ENCODE results near the gene PEMT. TPM values are rescaled to one million over a fixed set of nuclear protein-coding genes. Genes with fewer than 3 reads are reported as not detected.

Gene PEMT
- polyA plus RNA-seq, 2 donors, result 27.2 to 34.2 TPM

- H3K4me1 ChIP-seq (ENCODE audit: control insufficient read depth in 2 of 2, insufficient read depth in 2 of 2, low read length in 1 of 2), result peaks cover 0 to 2% of the 10 kb centered on the region in 2 donors
- no peaks in the 10 kb centered on the region for H3K27me3 ChIP-seq (ENCODE audit: control insufficient read depth in 1 of 2, insufficient read depth in 2 of 2, low read length in 2 of 2)
- 67 to 71% methylated on average over 14 of the region's 14 CpGs for WGBS, 2 donors
- no peaks in the 10 kb centered on the region for H3K36me3 ChIP-seq (ENCODE audit: control insufficient read depth in 2 of 2, insufficient read depth in 2 of 2, low read length in 1 of 2)
- no peaks in the 10 kb centered on the region for H3K9me3 ChIP-seq (ENCODE audit: control insufficient read depth in 2 of 2, insufficient read depth in 1 of 2, low read depth in 1 of 2, low read length in 1 of 2)
- no peak overlapping the region for H3K27ac ChIP-seq (ENCODE audit: low read depth in 2 of 2, low read length in 1 of 2)
- no peak overlapping the region for H3K4me3 ChIP-seq (ENCODE audit: low read depth in 1 of 2, low read length in 2 of 2)
These were observed 90.4 kb downstream of the PEMT start for GRCh38 chr17:17500999-17501605.

GRCh38 chr17:17499402-17500145 lies 91.9 kb downstream of the PEMT start:
- Histone ChIP-seq H3K4me1 (ENCODE audit: control insufficient read depth in 2 of 2, insufficient read depth in 2 of 2, low read length in 1 of 2) (peaks cover 0 to 11% of the 10 kb centered on the region in 2 donors), H3K27ac (ENCODE audit: low read depth in 2 of 2, low read length in 1 of 2) (no peak overlapping the region), H3K27me3 (ENCODE audit: control insufficient read depth in 1 of 2, insufficient read depth in 2 of 2, low read length in 2 of 2) (peaks cover 0 to 3% of the 10 kb centered on the region in 2 donors), H3K9me3 (ENCODE audit: control insufficient read depth in 2 of 2, insufficient read depth in 1 of 2, low read depth in 1 of 2, low read length in 1 of 2) (no peaks in the 10 kb centered on the region), H3K36me3 (ENCODE audit: control insufficient read depth in 2 of 2, insufficient read depth in 2 of 2, low read length in 1 of 2) (no peaks in the 10 kb centered on the region), H3K4me3 (ENCODE audit: low read depth in 1 of 2, low read length in 2 of 2) (no peak overlapping the region)
- WGBS, 2 donors, result 82 to 83% methylated on average over 16 to 17 of the region's 17 CpGs

- Histone ChIP-seq H3K4me3 (ENCODE audit: low read depth in 1 of 2, low read length in 2 of 2) (no peak overlapping the region), H3K4me1 (ENCODE audit: control insufficient read depth in 2 of 2, insufficient read depth in 2 of 2, low read length in 1 of 2) (peaks cover under 1 to 11% of the 10 kb centered on the region in 2 donors), H3K36me3 (ENCODE audit: control insufficient read depth in 2 of 2, insufficient read depth in 2 of 2, low read length in 1 of 2) (no peaks in the 10 kb centered on the region), H3K27me3 (ENCODE audit: control insufficient read depth in 1 of 2, insufficient read depth in 2 of 2, low read length in 2 of 2) (peaks cover 0 to 3% of the 10 kb centered on the region in 2 donors), H3K9me3 (ENCODE audit: control insufficient read depth in 2 of 2, insufficient read depth in 1 of 2, low read depth in 1 of 2, low read length in 1 of 2) (no peaks in the 10 kb centered on the region), H3K27ac (ENCODE audit: low read depth in 2 of 2, low read length in 1 of 2) (no peak overlapping the region)
- WGBS, 2 donors, result 87 to 89% methylated on average over 16 of the region's 16 CpGs
These were observed 92.8 kb downstream of the PEMT start for GRCh38 chr17:17498606-17499301.

GRCh38 chr17:17497845-17498520 lies 93.5 kb downstream of the PEMT start:
- no peak overlapping the region for H3K4me3 ChIP-seq (ENCODE audit: low read depth in 1 of 2, low read length in 2 of 2)
- no peak overlapping the region for H3K27ac ChIP-seq (ENCODE audit: low read depth in 2 of 2, low read length in 1 of 2)
- no peaks in the 10 kb centered on the region for H3K9me3 ChIP-seq (ENCODE audit: control insufficient read depth in 2 of 2, insufficient read depth in 1 of 2, low read depth in 1 of 2, low read length in 1 of 2)
- no peaks in the 10 kb centered on the region for H3K36me3 ChIP-seq (ENCODE audit: control insufficient read depth in 2 of 2, insufficient read depth in 2 of 2, low read length in 1 of 2)
- H3K4me1 ChIP-seq (ENCODE audit: control insufficient read depth in 2 of 2, insufficient read depth in 2 of 2, low read length in 1 of 2), result peaks cover 3 to 11% of the 10 kb centered on the region in 2 donors
- H3K27me3 ChIP-seq (ENCODE audit: control insufficient read depth in 1 of 2, insufficient read depth in 2 of 2, low read length in 2 of 2), result peaks cover 0 to 3% of the 10 kb centered on the region in 2 donors
- 90 to 94% methylated on average over 10 of the region's 10 CpGs for WGBS, 2 donors

GRCh38 chr17:17497065-17497844 lies 94.3 kb downstream of the PEMT start:
- H3K4me3 ChIP-seq (ENCODE audit: low read depth in 1 of 2, low read length in 2 of 2), result no peak overlapping the region
- H3K36me3 ChIP-seq (ENCODE audit: control insufficient read depth in 2 of 2, insufficient read depth in 2 of 2, low read length in 1 of 2), result no peaks in the 10 kb centered on the region
- peaks cover 0 to 3% of the 10 kb centered on the region in 2 donors for H3K27me3 ChIP-seq (ENCODE audit: control insufficient read depth in 1 of 2, insufficient read depth in 2 of 2, low read length in 2 of 2)
- H3K4me1 ChIP-seq (ENCODE audit: control insufficient read depth in 2 of 2, insufficient read depth in 2 of 2, low read length in 1 of 2), result peaks cover 3 to 11% of the 10 kb centered on the region in 2 donors
- H3K9me3 ChIP-seq (ENCODE audit: control insufficient read depth in 2 of 2, insufficient read depth in 1 of 2, low read depth in 1 of 2, low read length in 1 of 2), result no peaks in the 10 kb centered on the region
- H3K27ac ChIP-seq (ENCODE audit: low read depth in 2 of 2, low read length in 1 of 2), result no peak overlapping the region
- 38 to 40% methylated on average over 15 to 19 of the region's 19 CpGs for WGBS, 2 donors

- no peaks in the 10 kb centered on the region for H3K9me3 ChIP-seq (ENCODE audit: control insufficient read depth in 2 of 2, insufficient read depth in 1 of 2, low read depth in 1 of 2, low read length in 1 of 2)
- H3K4me3 ChIP-seq (ENCODE audit: low read depth in 1 of 2, low read length in 2 of 2), result peak within 1 kb of the TSS; percentile 54 to 60
- peaks cover 3 to 11% of the 10 kb centered on the region in 2 donors for H3K4me1 ChIP-seq (ENCODE audit: control insufficient read depth in 2 of 2, insufficient read depth in 2 of 2, low read length in 1 of 2)
- H3K27me3 ChIP-seq (ENCODE audit: control insufficient read depth in 1 of 2, insufficient read depth in 2 of 2, low read length in 2 of 2), result peaks cover 0 to 3% of the 10 kb centered on the region in 2 donors
- 1% methylated on average over 85 to 93 of the region's 93 CpGs for WGBS, 2 donors
- peak within 1 kb of the TSS; percentile 65 to 85 for H3K27ac ChIP-seq (ENCODE audit: low read depth in 2 of 2, low read length in 1 of 2)
- H3K36me3 ChIP-seq (ENCODE audit: control insufficient read depth in 2 of 2, insufficient read depth in 2 of 2, low read length in 1 of 2), result peaks cover 5 to 6% of the 10 kb centered on the region in 2 donors
These were observed 95.1 kb downstream of the PEMT start, which contains the start of gene RASD1 for GRCh38 chr17:17496189-17497064. Gene RASD1, minus strand, starts transcription at chr17:17496395. Its CDS starts 214 bp downstream, at chr17:17496181.

GRCh38 chr17:17495536-17496188 lies 95.8 kb downstream of the PEMT start:
- no peaks in the 10 kb centered on the region for H3K9me3 ChIP-seq (ENCODE audit: control insufficient read depth in 2 of 2, insufficient read depth in 1 of 2, low read depth in 1 of 2, low read length in 1 of 2)
- 2% methylated on average over 64 to 65 of the region's 65 CpGs for WGBS, 2 donors
- H3K36me3 ChIP-seq (ENCODE audit: control insufficient read depth in 2 of 2, insufficient read depth in 2 of 2, low read length in 1 of 2), result peaks cover 8 to 11% of the 10 kb centered on the region in 2 donors
- H3K4me3 ChIP-seq (ENCODE audit: low read depth in 1 of 2, low read length in 2 of 2), result peak overlapping the region; percentile 54 to 60
- peaks cover 3 to 11% of the 10 kb centered on the region in 2 donors for H3K4me1 ChIP-seq (ENCODE audit: control insufficient read depth in 2 of 2, insufficient read depth in 2 of 2, low read length in 1 of 2)
- H3K27ac ChIP-seq (ENCODE audit: low read depth in 2 of 2, low read length in 1 of 2), result peak overlapping the region; percentile 17 to 30
- peaks cover 0 to 3% of the 10 kb centered on the region in 2 donors for H3K27me3 ChIP-seq (ENCODE audit: control insufficient read depth in 1 of 2, insufficient read depth in 2 of 2, low read length in 2 of 2)

Data from esophagus (tissue), 2 donors.